Measurements from ENCODE around the gene SCCPDH.
A peak's percentile ranks its signal among the peaks of the same experiment; 100 is the strongest.

The SCCPDH gene

DNA sequence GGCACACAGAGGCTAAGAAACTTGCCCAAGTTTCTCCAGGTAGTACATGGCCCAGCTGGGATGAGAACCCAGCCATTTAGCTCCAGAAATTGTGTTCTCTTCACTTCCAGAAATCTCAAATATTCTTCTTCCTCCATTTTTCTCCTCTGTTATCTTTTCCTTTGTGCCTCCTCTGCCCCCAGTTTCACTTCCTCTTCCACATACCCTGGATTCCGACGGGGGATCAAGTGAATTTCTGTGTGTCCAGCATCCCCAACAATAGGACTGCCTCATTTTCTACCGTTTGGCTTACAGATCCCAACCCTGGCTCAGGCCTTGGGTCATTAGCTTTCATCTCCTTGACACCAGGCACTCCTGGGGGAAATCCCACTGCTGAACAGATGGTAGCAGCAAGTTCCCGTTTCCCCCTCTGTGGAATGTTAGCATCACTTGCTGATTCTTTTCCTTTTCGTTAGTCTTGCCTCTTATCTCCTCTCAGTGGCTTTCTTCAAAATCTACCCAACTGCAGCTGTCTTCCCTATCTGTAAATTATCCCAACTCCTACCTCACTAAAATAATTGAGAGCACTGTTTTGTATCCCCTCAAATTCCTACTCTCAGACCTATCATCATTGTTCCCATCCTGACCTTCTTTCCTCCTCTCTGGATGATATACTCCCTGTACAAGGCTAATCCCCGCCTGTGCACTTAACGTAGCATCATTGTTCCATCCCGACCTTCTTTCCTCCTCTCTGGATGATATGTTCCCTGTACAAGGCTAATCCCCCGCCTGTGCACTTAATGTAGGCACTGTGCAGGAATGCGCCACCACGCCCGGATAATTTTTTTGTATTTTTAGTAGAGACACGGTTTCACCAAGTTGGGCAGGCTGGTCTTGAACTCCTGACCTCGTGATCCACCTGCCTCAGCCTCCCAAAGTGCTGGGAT is 36.5 kb downstream of the SCCPDH start:
- Histone ChIP-seq H3K36me3 (ENCODE audit: low read depth) (peaks cover 6% of the 10 kb centered on the region; the same call in 1 of the 2 replicates), H3K27ac (ENCODE audit: poor library complexity, severe bottlenecking) (no peak overlapping the region), H3K4me1 (ENCODE audit: insufficient read depth, poor library complexity, severe bottlenecking) (no peaks in the 10 kb centered on the region), H3K9me3 (ENCODE audit: severe bottlenecking) (no peaks in the 10 kb centered on the region), H3K27me3 (ENCODE audit: insufficient read depth, poor library complexity, severe bottlenecking) (no peaks in the 10 kb centered on the region), H3K4me3 (ENCODE audit: severe bottlenecking) (no peak overlapping the region)
- ATAC-seq (ENCODE audit: low read depth) (no peak), DNase-seq (ENCODE audit: low spot score) (no peak)
- TF ChIP-seq, protein P1, sequence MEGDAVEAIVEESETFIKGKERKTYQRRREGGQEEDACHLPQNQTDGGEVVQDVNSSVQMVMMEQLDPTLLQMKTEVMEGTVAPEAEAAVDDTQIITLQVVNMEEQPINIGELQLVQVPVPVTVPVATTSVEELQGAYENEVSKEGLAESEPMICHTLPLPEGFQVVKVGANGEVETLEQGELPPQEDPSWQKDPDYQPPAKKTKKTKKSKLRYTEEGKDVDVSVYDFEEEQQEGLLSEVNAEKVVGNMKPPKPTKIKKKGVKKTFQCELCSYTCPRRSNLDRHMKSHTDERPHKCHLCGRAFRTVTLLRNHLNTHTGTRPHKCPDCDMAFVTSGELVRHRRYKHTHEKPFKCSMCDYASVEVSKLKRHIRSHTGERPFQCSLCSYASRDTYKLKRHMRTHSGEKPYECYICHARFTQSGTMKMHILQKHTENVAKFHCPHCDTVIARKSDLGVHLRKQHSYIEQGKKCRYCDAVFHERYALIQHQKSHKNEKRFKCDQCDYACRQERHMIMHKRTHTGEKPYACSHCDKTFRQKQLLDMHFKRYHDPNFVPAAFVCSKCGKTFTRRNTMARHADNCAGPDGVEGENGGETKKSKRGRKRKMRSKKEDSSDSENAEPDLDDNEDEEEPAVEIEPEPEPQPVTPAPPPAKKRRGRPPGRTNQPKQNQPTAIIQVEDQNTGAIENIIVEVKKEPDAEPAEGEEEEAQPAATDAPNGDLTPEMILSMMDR (IDR thresholded peaks at IDR 0.05; ENCODE audit: poor library complexity, severe bottlenecking) = no peak

DNA sequence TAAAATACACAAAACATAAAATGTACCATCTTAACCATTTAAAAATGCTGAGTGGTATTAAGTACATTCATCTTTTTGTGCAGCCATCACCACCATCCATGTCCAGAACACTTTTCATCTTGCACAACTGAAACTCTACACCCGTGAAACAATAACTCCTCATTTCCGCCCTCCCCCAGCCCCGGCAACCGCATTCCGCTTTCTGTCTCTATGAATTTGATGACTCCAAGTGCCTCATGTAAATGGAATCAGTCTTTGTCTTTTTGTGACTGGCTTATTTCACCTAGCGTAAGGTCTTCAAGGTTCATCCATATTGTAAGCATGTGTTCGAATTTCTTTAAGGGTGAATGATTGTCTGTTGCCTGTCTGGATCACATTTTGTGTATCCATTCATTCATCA is 37.2 kb downstream of the SCCPDH start:
- H3K4me3 ChIP-seq (ENCODE audit: severe bottlenecking) = no peak overlapping the region
- no peak overlapping the region for H3K27ac ChIP-seq (ENCODE audit: poor library complexity, severe bottlenecking)
- DNase-seq (ENCODE audit: low spot score) (no peak), ATAC-seq (ENCODE audit: low read depth) (no peak)
- H3K9me3 ChIP-seq (ENCODE audit: severe bottlenecking) = no peaks in the 10 kb centered on the region
- H3K27me3 ChIP-seq (ENCODE audit: insufficient read depth, poor library complexity, severe bottlenecking) = no peaks in the 10 kb centered on the region
- H3K36me3 ChIP-seq (ENCODE audit: low read depth) = peaks cover 6% of the 10 kb centered on the region; the same call in 1 of the 2 replicates
- H3K4me1 ChIP-seq (ENCODE audit: insufficient read depth, poor library complexity, severe bottlenecking) = no peaks in the 10 kb centered on the region
- TF ChIP-seq, protein P1 (IDR thresholded peaks at IDR 0.05; ENCODE audit: poor library complexity, severe bottlenecking) = no peak

DNA sequence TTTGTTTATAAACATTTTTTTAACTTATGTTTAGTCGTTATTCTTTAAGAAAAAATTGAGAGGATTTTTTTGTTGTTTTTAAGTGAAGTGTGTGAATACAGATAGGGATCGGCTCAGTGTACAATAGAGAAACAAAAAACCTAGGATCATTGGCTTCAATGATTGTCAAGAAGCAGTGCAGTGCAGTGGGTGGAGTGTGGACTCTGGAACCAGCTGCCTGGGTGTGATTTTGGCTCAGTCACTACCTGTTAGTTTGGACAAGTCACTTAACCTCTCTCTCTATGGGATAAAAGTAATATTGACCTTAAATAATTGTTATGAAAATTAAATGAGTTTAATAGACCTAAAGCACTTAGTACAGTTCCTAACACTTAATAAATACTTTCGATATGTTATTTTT is 41.3 kb downstream of the SCCPDH start:
- H3K36me3 ChIP-seq (ENCODE audit: low read depth) = peaks cover 6% of the 10 kb centered on the region; the same call in 1 of the 2 replicates
- ATAC-seq (ENCODE audit: low read depth) (no peak), DNase-seq (ENCODE audit: low spot score) (no peak)
- no peaks in the 10 kb centered on the region for H3K4me1 ChIP-seq (ENCODE audit: insufficient read depth, poor library complexity, severe bottlenecking)
- no peaks in the 10 kb centered on the region for H3K9me3 ChIP-seq (ENCODE audit: severe bottlenecking)
- no peak overlapping the region for H3K27ac ChIP-seq (ENCODE audit: poor library complexity, severe bottlenecking)
- H3K27me3 ChIP-seq (ENCODE audit: insufficient read depth, poor library complexity, severe bottlenecking) = no peaks in the 10 kb centered on the region
- no peak overlapping the region for H3K4me3 ChIP-seq (ENCODE audit: severe bottlenecking)
- TF ChIP-seq, protein P1 (IDR thresholded peaks at IDR 0.05; ENCODE audit: poor library complexity, severe bottlenecking) = no peak

DNA sequence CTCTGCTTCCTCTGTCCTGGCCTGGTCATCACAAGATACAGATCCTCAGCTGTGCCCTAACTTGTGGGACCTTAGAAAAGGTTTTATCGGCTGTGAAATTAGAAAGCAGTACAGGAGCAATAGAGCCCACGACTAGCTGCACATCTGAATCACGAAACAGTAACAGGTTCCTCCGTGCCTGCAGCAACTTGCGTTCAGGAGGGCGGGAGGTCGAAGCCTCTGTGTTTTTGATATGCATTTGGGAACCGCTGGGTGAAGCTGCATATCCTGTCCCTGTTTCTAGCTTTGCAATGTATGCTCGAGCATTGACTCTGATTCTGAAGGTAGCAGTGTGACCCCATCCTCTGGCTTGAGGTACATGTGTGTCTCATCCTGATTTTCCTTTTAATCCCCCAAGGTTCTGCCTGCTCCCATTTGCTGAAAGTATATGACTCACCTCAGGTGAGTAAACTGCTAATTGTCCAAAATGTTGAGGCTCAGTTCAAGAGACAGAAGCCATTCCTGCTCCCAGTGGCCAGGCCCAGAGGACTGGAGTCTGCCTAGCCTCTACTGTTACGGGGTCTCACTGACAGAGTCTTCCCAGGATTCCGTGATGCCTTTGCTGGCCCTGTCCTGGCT is 44.3 kb downstream of the SCCPDH start:
- Histone ChIP-seq H3K27ac (ENCODE audit: poor library complexity, severe bottlenecking) (no peak overlapping the region), H3K4me1 (ENCODE audit: insufficient read depth, poor library complexity, severe bottlenecking) (no peaks in the 10 kb centered on the region), H3K4me3 (ENCODE audit: severe bottlenecking) (no peak overlapping the region), H3K27me3 (ENCODE audit: insufficient read depth, poor library complexity, severe bottlenecking) (no peaks in the 10 kb centered on the region), H3K36me3 (ENCODE audit: low read depth) (peaks cover 6% of the 10 kb centered on the region; the same call in 1 of the 2 replicates), H3K9me3 (ENCODE audit: severe bottlenecking) (no peaks in the 10 kb centered on the region)
- DNase-seq (ENCODE audit: low spot score) = no peak
- peak; percentile 42 for ATAC-seq (ENCODE audit: low read depth)
- TF ChIP-seq, protein P1 (IDR thresholded peaks at IDR 0.05; ENCODE audit: poor library complexity, severe bottlenecking) = no peak

Data from RWPE2 (cell line).